PC-3 (cell line): ENCODE results near the gene SUV39H1. TPM values are rescaled to one million over a fixed set of nuclear protein-coding genes. Genes with fewer than 3 reads are reported as not detected.

Experiments used
- ATAC-seq: fragments of 200-7000 bp; cut with Tn5 transposase; 2 replicates; pipeline ENCODE4 v1.9.1; 2020; ENCODE audit warnings: mild to moderate bottlenecking, moderate library complexity
- BruUV-seq: library from RNA; stranded (reverse); fragments of 400-500 nt; replicated peaks from 2 replicates; lab custom pipeline; 2021; lab: Mats Ljungman, UMichigan
- CTCF ChIA-PET: fragments of 300-600 bp; sonication (Branson Sonifier 250); formaldehyde crosslinking; loops from one replicate; lab custom pipeline; 2022; ENCODE audit warnings: antibody characterized with exemption; lab: Charles Lee
- POLR2A ChIA-PET: fragments of 300-600 bp; sonication (Branson Sonifier 250); formaldehyde crosslinking; loops from one replicate; lab custom pipeline; 2022; ENCODE audit warnings: antibody characterized with exemption; ENCODE audit not compliant: unreplicated experiment; lab: Charles Lee
- DNase-seq: peaks from one replicate; pipeline ENCODE4 v3.0.0-alpha.2; 2015
- H2AFZ ChIP-seq: fragments of 300-600 bp; sonication (generic); 2 replicates; pipeline ENCODE4 v1.6.0; 2016; ENCODE audit warnings: antibody characterized with exemption, low read length
- H3F3A ChIP-seq: fragments of 300-600 bp; sonication (generic); one replicate; pipeline ENCODE4 v1.6.0; 2017; ENCODE audit warnings: antibody characterized with exemption, low read length, control low read depth, mild to moderate bottlenecking; ENCODE audit not compliant: unreplicated experiment
- H3K27ac ChIP-seq: fragments of 300-600 bp; sonication (generic); 2 replicates; pipeline ENCODE4 v1.5.1; 2016; ENCODE audit warnings: mild to moderate bottlenecking, low read length
- H3K27me3 ChIP-seq: fragments of 300-600 bp; sonication (generic); 2 replicates; pipeline ENCODE4 v1.6.1; 2016; ENCODE audit warnings: low read length, mixed read lengths
- H3K36me3 ChIP-seq: fragments of 300-600 bp; sonication (generic); 2 replicates; pipeline ENCODE4 v1.6.1; 2016; ENCODE audit warnings: low read depth, mixed run types, low read length, mixed read lengths
- H3K4me1 ChIP-seq: fragments of 300-600 bp; sonication (generic); 2 replicates; pipeline ENCODE4 v1.5.1; 2016; ENCODE audit warnings: low read length; ENCODE audit not compliant: insufficient read depth
- H3K4me2 ChIP-seq: fragments of 300-600 bp; sonication (generic); 2 replicates; pipeline ENCODE4 v1.6.0; 2016; ENCODE audit warnings: low read length
- H3K4me3 ChIP-seq: fragments of 300-600 bp; sonication (generic); 2 replicates; pipeline ENCODE4 v1.5.1; 2016; ENCODE audit warnings: mild to moderate bottlenecking, low read length, mixed read lengths
- H3K79me2 ChIP-seq: fragments of 300-600 bp; sonication (generic); 2 replicates; pipeline ENCODE4 v1.6.1; 2017; ENCODE audit warnings: low read length, mixed read lengths
- H3K9ac ChIP-seq: fragments of 300-600 bp; sonication (generic); 2 replicates; pipeline ENCODE4 v1.6.0; 2016; ENCODE audit warnings: mild to moderate bottlenecking, low read length
- H3K9me2 ChIP-seq: fragments of 300-600 bp; sonication (generic); replicated peaks from 2 replicates; pipeline ENCODE4 v1.6.1; 2016; ENCODE audit warnings: mixed run types, low read length, mixed read lengths
- H3K9me3 ChIP-seq: fragments of 300-600 bp; sonication (generic); 2 replicates; pipeline ENCODE4 v1.6.1; 2016; ENCODE audit warnings: low read length, mixed read lengths
- H4K20me1 ChIP-seq: fragments of 300-600 bp; sonication (generic); 2 replicates; pipeline ENCODE4 v1.6.1; 2016; ENCODE audit warnings: low read length, mixed read lengths
- CTCF ChIP-seq: fragments of 300-600 bp; sonication (generic); conservative IDR thresholded peaks from 2 replicates; pipeline ENCODE4 v1.5.1; 2017; ENCODE audit warnings: antibody characterized with exemption, low read depth, mild to moderate bottlenecking, low read length
- EZH2 ChIP-seq: fragments of 300-600 bp; sonication (generic); IDR thresholded peaks from one replicate; pipeline ENCODE4 v1.6.1; 2017; ENCODE audit warnings: antibody characterized with exemption, mild to moderate bottlenecking, low read length; ENCODE audit not compliant: unreplicated experiment
- EZH2phosphoT487 ChIP-seq: fragments of 300-600 bp; sonication (generic); IDR thresholded peaks from 2 replicates; pipeline ENCODE4 v1.6.1; 2018; ENCODE audit warnings: mild to moderate bottlenecking, antibody characterized with exemption, low read length, borderline replicate concordance
- intact Hi-C: fragments of 100-400 bp; cut with micrococcal nuclease; formaldehyde crosslinking; loops from 2 replicates; pipeline ENCODE4 v1.9.0; 2023
- total RNA-seq: library from RNA; depleted of rRNA; stranded (reverse); fragments of >200 nt; gene quantifications from 2 replicates; pipeline ENCODE4 v1.2.3, GENCODE V29; 2014

SUV39H1 gene
- total RNA-seq, 1 experiment from 2014 or later: 22.3 TPM

DNA sequence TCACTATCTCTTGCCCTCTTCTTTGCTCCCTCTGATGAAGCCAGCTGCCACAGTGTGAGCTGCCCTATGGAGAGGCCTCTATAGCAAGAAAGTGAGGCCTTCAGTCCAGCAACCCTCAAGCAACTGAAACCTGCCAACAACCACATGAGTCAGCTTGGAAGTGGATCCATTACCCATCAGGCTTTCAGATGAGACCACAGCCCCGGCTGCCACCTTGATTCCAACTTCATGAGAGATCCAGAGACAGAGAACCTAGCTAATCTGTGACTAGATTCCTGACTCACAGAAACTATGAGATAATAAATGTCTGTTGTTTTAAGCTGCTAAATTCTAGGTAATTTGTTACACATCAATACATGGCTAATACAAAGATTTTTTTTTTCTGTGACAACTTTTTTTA, 33.3 kb upstream of the SUV39H1 start:
- DNase-seq (no peak), ATAC-seq (no peak)
- CTCF ChIA-PET: no interaction called here
- H3K9me2 ChIP-seq: no peaks in the 10 kb centered on the region
- no TSS peak for BruUV-seq
- H3K9me3 ChIP-seq: no peaks in the 10 kb centered on the region
- H3K4me2 ChIP-seq: no peak overlapping the region
- H3K9ac ChIP-seq: no peak overlapping the region
- no peaks in the 10 kb centered on the region for H3K36me3 ChIP-seq
- H4K20me1 ChIP-seq: no peaks in the 10 kb centered on the region
- H3K79me2 ChIP-seq: no peaks in the 10 kb centered on the region
- intact Hi-C loops: no loop called here
- H2AFZ ChIP-seq: no peak overlapping the region
- TF ChIP-seq EZH2 (no peak), EZH2phosphoT487 (no peak), CTCF (no peak)
- H3F3A ChIP-seq: no peaks in the 10 kb centered on the region
- no peaks in the 10 kb centered on the region for H3K4me1 ChIP-seq
- no peaks in the 10 kb centered on the region for H3K27me3 ChIP-seq
- H3K27ac ChIP-seq: no peak overlapping the region
- no peak overlapping the region for H3K4me3 ChIP-seq
- POLR2A ChIA-PET: no interaction called here

- H3K79me2 ChIP-seq: no peaks in the 10 kb centered on the region
Measured at GRCh38 chrX:48664156-48664555, 32.4 kb upstream of the SUV39H1 start.

DNA sequence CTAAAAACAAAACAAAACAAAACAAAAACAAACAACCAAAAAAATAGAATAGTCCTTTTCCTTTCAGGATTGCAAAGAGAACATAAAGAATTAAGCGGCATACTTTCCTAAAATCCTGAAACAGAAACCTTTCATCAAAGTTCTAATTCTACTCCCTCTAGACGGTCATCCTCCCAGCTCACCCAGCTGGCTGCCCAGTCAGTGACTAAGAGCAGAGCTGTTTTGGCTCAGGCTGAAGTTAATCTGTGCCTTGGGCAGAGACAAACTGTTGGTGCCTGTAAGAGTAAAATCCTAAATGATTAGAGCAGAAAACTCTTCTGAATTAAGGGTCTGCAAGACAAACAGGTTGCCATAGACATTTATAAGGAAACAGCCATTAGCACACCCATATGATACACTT, 30.5 kb upstream of the SUV39H1 start:
- Histone ChIP-seq H3K4me1 (no peaks in the 10 kb centered on the region), H4K20me1 (no peaks in the 10 kb centered on the region), H3K9me3 (no peaks in the 10 kb centered on the region), H3K27me3 (no peaks in the 10 kb centered on the region), H3K36me3 (no peaks in the 10 kb centered on the region), H3K9me2 (no peaks in the 10 kb centered on the region), H3K79me2 (no peaks in the 10 kb centered on the region), H3K27ac (no peak overlapping the region), H3K4me3 (no peak overlapping the region), H3F3A (no peaks in the 10 kb centered on the region), H3K4me2 (no peak overlapping the region), H3K9ac (no peak overlapping the region), H2AFZ (no peak overlapping the region)
- CTCF ChIA-PET: no interaction called here
- ATAC-seq: peak; percentile 40; the same call in 1 of the 2 replicates
- POLR2A ChIA-PET: no interaction called here
- peak; percentile 21 for DNase-seq
- BruUV-seq: no TSS peak
- intact Hi-C loops: no loop called here
- no peak for TF ChIP-seq CTCF
- TF ChIP-seq EZH2phosphoT487: no peak
- no peak for TF ChIP-seq EZH2

More at GRCh38 chrX:48664156-48664555, 32.4 kb upstream of the SUV39H1 start:
- Histone ChIP-seq H3K9me2 (no peaks in the 10 kb centered on the region), H3F3A (no peaks in the 10 kb centered on the region), H3K9me3 (no peaks in the 10 kb centered on the region), H3K4me1 (no peaks in the 10 kb centered on the region), H3K27ac (no peak overlapping the region), H3K27me3 (no peaks in the 10 kb centered on the region), H4K20me1 (no peaks in the 10 kb centered on the region), H3K36me3 (no peaks in the 10 kb centered on the region), H2AFZ (no peak overlapping the region), H3K9ac (no peak overlapping the region), H3K4me2 (no peak overlapping the region), H3K4me3 (no peak overlapping the region)
- ATAC-seq: no peak
- CTCF ChIA-PET: no interaction called here
- POLR2A ChIA-PET: no interaction called here
- no peak for TF ChIP-seq CTCF
- no peak for TF ChIP-seq EZH2phosphoT487
- TF ChIP-seq EZH2: no peak
- BruUV-seq: no TSS peak
- intact Hi-C loops: no loop called here
- no peak for DNase-seq
